OCI-LY3 (cell line): ENCODE results near the gene RCN2.

Source experiments
- CTCF ChIP-seq: fragments of 200-600, 300-600 bp; sonication (generic); IDR thresholded peaks from 2 replicates; pipeline ENCODE4 v1.5.1; 2014; ENCODE audit warnings: antibody characterized with exemption, low read length, low read depth
- EZH2phosphoT487 ChIP-seq: fragments of 200-600 bp; shearing (Covaris generic); IDR thresholded peaks from 2 replicates; pipeline ENCODE4 v1.6.1; 2018; ENCODE audit warnings: antibody characterized with exemption, mixed run types, low read depth

- peak; percentile 24 for TF ChIP-seq CTCF
- TF ChIP-seq EZH2phosphoT487, result no peak
These were observed 43.0 kb downstream of the RCN2 start for GRCh38 chr15:76974456-76975036.
